ENCODE data around the gene NKX2-4.

The NKX2-4 gene

GRCh38 chr20:21358737-21359136 is 38.6 kb downstream of the NKX2-4 start:
- DNase-seq, result no peak

- DNase-seq, result no peak
These were observed 39.5 kb downstream of the NKX2-4 start for GRCh38 chr20:21357844-21358243.

- DNase-seq, result no peak
These were observed 40.9 kb downstream of the NKX2-4 start for GRCh38 chr20:21356386-21356785.

GRCh38 chr20:21355981-21356380 is 41.3 kb downstream of the NKX2-4 start:
- DNase-seq, result no peak

- DNase-seq, result no peak
These were observed 44.1 kb downstream of the NKX2-4 start for GRCh38 chr20:21353236-21353635.

GRCh38 chr20:21352703-21353102 is 44.6 kb downstream of the NKX2-4 start:
- DNase-seq, result no peak
